Measurements from ENCODE around the gene WRAP73. TPM values are rescaled to one million over a fixed set of nuclear protein-coding genes. Genes with fewer than 3 reads are reported as not detected.
"Not testable (repeated sequence)": the region's sequence is repeated elsewhere in the genome, so short reads cannot be mapped to it uniquely, and the experiment has no call there.

Gene WRAP73
- total RNA-seq, 2 experiments from 2014 or later: 22.3 to 22.7 TPM

GRCh38 chr1:3584915-3585314 is 65.0 kb downstream of the WRAP73 start:
- ChIA-PET CTCF (no interaction called here), POLR2A (no interaction called here)
- Histone ChIP-seq H3K9me3 (ENCODE audit: control insufficient read depth in 1 of 2, insufficient read depth in 1 of 2, low read length in 2 of 2) (peaks cover 0 to 3% of the 10 kb centered on the region in 2 experiments), H3K27ac (ENCODE audit: low read depth in 1 of 2, low read length in 2 of 2) (no peak overlapping the region), H3K4me3 (ENCODE audit: low read length) (no peak overlapping the region), H3K27me3 (ENCODE audit: control insufficient read depth in 1 of 2, insufficient read depth in 2 of 2, low read length in 2 of 2) (no peaks in the 10 kb centered on the region), H3K4me1 (ENCODE audit: insufficient read depth, low read length) (no peaks in the 10 kb centered on the region), H3K36me3 (ENCODE audit: insufficient read depth, low read length) (no peaks in the 10 kb centered on the region)
- ATAC-seq (ENCODE audit: poor library complexity): no peak
- no peak overlapping the region for H3K4me3 Mint-ChIP-seq
- no peaks in the 10 kb centered on the region for H3K27me3 Mint-ChIP-seq
- TF ChIP-seq CTCF (IDR thresholded peaks at IDR 0.05): no peak
- DNase-seq: no peak
- no peaks in the 10 kb centered on the region for H3K9me3 Mint-ChIP-seq
- no peak overlapping the region for H3K27ac Mint-ChIP-seq
- H3K36me3 Mint-ChIP-seq (ENCODE audit: low read depth): no peaks in the 10 kb centered on the region
- intact Hi-C loops (cut with DNase I, micrococcal nuclease): loop anchor here in 1 of 2 experiments (5.0 kb wide), 1 partner anchor 33 kb away; no protein-coding TSS in a partner anchor
- no peaks in the 10 kb centered on the region for H3K4me1 Mint-ChIP-seq (ENCODE audit: low read depth)

- intact Hi-C loops (cut with DNase I, micrococcal nuclease); H3K4me1 Mint-ChIP-seq (ENCODE audit: low read depth); H3K27me3 ChIP-seq (ENCODE audit: control insufficient read depth in 1 of 2, insufficient read depth in 2 of 2, low read length in 2 of 2); H3K27ac ChIP-seq (ENCODE audit: low read depth in 1 of 2, low read length in 2 of 2); H3K4me3 Mint-ChIP-seq; H3K36me3 Mint-ChIP-seq (ENCODE audit: low read depth); H3K27me3 Mint-ChIP-seq; DNase-seq; H3K36me3 ChIP-seq (ENCODE audit: insufficient read depth, low read length); H3K27ac Mint-ChIP-seq; H3K4me3 ChIP-seq (ENCODE audit: low read length); H3K9me3 ChIP-seq (ENCODE audit: control insufficient read depth in 1 of 2, insufficient read depth in 1 of 2, low read length in 2 of 2); CTCF ChIA-PET; H3K9me3 Mint-ChIP-seq; ATAC-seq (ENCODE audit: poor library complexity); H3K4me1 ChIP-seq (ENCODE audit: insufficient read depth, low read length); POLR2A ChIA-PET: not testable (repeated sequence)
Measured at GRCh38 chr1:3583751-3584150, 66.2 kb downstream of the WRAP73 start.

GRCh38 chr1:3581296-3582036 is 68.4 kb downstream of the WRAP73 start:
- Mint-ChIP-seq H3K4me1 (ENCODE audit: low read depth) (no peaks in the 10 kb centered on the region), H3K36me3 (ENCODE audit: low read depth) (no peaks in the 10 kb centered on the region), H3K9me3 (no peaks in the 10 kb centered on the region), H3K27me3 (no peaks in the 10 kb centered on the region), H3K27ac (no peak overlapping the region), H3K4me3 (no peak overlapping the region)
- no peak overlapping the region for H3K4me3 ChIP-seq (ENCODE audit: low read length)
- DNase-seq (no peak), ATAC-seq (ENCODE audit: poor library complexity) (no peak)
- no peak overlapping the region for H3K27ac ChIP-seq (ENCODE audit: low read depth in 1 of 2, low read length in 2 of 2)
- H3K9me3 ChIP-seq (ENCODE audit: control insufficient read depth in 1 of 2, insufficient read depth in 1 of 2, low read length in 2 of 2): peaks cover 0 to 5% of the 10 kb centered on the region in 2 experiments
- H3K36me3 ChIP-seq (ENCODE audit: insufficient read depth, low read length): no peaks in the 10 kb centered on the region
- intact Hi-C loops (cut with DNase I, micrococcal nuclease): no loop called here
- H3K27me3 ChIP-seq (ENCODE audit: control insufficient read depth in 1 of 2, insufficient read depth in 2 of 2, low read length in 2 of 2): no peaks in the 10 kb centered on the region
- no peaks in the 10 kb centered on the region for H3K4me1 ChIP-seq (ENCODE audit: insufficient read depth, low read length)
- ChIA-PET POLR2A (no interaction called here), CTCF (no interaction called here)
- no peak for TF ChIP-seq CTCF (IDR thresholded peaks at IDR 0.05)

Other genes with a start within 250 kb of the WRAP73 start
- gene ARHGEF16, start 195.4 kb downstream of the WRAP73 start, total RNA-seq: under 1 TPM; 0.11 to 0.22 TPM
- 10 to 100 TPM; 57.5 to 62.2 TPM for gene MEGF6, start 38.6 kb downstream of the WRAP73 start, total RNA-seq
- 10 to 100 TPM; 46.5 to 48.3 TPM for gene TPRG1L, start 25.1 kb downstream of the WRAP73 start, total RNA-seq
- gene TP73, start 2.4 kb upstream of the WRAP73 start, total RNA-seq: not detected
- gene CCDC27, start 102.3 kb upstream of the WRAP73 start, total RNA-seq: not detected
- gene SMIM1, start 122.6 kb upstream of the WRAP73 start, total RNA-seq: 1 to 10 TPM; 1.8 to 2.6 TPM
- 10 to 100 TPM; 30.1 to 32.0 TPM for gene LRRC47, start 146.4 kb upstream of the WRAP73 start, total RNA-seq
- gene CEP104, start 207.1 kb upstream of the WRAP73 start, total RNA-seq: 10 to 100 TPM; 16.6 to 20.5 TPM
- gene DFFB, start 207.4 kb upstream of the WRAP73 start, total RNA-seq: 1 to 10 TPM; 6.7 to 6.8 TPM